GM18873 (cell line): ENCODE results near the gene PCDHA6.
"Not testable (repeated sequence)": the region's sequence is repeated elsewhere in the genome, so short reads cannot be mapped to it uniquely, and the experiment has no call there.

Experiments
- ATAC-seq: cut with Tn5 transposase; IDR thresholded peaks from one replicate; pipeline ENCODE4 v1.9.1; 2021; ENCODE audit warnings: mild to moderate bottlenecking, moderate library complexity, moderate number of reproducible peaks; ENCODE audit not compliant: unreplicated experiment, low FRiP score

Gene PCDHA6, protein sequence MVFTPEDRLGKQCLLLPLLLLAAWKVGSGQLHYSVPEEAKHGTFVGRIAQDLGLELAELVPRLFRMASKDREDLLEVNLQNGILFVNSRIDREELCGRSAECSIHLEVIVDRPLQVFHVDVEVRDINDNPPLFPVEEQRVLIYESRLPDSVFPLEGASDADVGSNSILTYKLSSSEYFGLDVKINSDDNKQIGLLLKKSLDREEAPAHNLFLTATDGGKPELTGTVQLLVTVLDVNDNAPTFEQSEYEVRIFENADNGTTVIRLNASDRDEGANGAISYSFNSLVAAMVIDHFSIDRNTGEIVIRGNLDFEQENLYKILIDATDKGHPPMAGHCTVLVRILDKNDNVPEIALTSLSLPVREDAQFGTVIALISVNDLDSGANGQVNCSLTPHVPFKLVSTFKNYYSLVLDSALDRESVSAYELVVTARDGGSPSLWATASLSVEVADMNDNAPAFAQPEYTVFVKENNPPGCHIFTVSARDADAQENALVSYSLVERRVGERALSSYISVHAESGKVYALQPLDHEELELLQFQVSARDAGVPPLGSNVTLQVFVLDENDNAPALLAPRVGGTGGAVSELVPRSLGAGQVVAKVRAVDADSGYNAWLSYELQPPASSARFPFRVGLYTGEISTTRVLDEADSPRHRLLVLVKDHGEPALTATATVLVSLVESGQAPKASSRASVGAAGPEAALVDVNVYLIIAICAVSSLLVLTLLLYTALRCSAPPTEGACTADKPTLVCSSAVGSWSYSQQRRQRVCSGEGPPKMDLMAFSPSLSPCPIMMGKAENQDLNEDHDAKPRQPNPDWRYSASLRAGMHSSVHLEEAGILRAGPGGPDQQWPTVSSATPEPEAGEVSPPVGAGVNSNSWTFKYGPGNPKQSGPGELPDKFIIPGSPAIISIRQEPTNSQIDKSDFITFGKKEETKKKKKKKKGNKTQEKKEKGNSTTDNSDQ

GRCh38 chr5:140827704-140828361 lies at the start of gene PCDHA6:
Gene PCDHA6, plus strand, starts transcription at chr5:140827960. Its CDS starts 132 bp downstream, at chr5:140828092.
- no peak for ATAC-seq

DNA sequence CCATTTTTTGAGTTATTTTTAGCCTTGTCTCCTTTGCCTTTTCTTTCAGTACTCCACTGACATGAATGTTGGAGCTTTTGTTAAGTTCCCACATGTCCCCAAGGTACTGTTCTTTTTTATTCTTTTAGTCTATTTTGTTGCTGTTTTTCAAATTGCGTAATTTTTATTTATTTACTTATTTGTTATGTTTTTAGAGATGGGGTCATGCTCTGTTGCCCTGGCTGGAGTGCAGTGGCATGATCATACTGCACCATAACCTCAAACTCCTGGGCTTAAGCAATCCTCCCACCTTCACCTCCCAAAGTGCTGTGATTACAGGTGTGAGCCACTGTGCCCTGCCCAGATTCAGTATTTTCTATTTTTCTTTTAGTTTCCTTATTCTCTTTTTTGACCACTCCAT lies 47.2 kb upstream of the PCDHA6 start:
- no peak for ATAC-seq

DNA sequence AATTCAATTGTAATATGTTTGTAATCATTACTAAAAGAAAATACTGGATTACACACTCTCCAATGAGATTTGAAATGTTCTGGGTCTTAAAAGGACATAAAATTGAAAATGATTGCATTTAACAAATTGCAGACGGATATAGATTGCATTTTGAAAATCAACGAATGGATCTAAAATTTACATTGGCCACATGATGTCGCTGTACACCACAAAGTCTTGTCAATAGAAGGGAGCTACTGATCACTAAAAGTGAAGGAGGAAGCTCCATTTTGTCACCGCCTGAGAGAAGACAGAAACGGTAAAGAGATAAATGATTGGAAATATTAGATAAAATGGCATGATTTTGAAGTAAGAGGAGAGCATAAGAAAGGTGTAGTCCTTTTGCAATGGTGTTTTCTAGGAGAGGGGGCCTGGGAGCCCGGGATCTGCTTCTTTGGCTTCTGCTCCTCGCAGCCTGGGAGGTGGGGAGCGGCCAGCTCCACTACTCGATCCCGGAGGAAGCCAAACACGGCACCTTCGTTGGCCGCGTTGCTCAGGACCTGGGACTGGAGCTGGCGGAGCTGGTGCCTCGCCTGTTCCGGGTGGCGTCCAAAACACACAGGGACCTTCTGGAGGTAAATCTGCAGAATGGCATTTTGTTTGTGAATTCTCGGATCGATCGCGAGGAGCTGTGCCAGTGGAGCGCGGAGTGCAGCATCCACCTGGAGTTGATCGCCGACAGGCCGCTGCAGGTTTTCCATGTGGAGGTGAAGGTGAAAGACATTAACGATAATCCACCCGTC lies 41.7 kb upstream of the PCDHA6 start, which contains the start of gene PCDHA1:
Gene PCDHA1, plus strand, starts transcription at position 236 of the 782 bp plus-strand sequence.
- no peak for ATAC-seq

DNA sequence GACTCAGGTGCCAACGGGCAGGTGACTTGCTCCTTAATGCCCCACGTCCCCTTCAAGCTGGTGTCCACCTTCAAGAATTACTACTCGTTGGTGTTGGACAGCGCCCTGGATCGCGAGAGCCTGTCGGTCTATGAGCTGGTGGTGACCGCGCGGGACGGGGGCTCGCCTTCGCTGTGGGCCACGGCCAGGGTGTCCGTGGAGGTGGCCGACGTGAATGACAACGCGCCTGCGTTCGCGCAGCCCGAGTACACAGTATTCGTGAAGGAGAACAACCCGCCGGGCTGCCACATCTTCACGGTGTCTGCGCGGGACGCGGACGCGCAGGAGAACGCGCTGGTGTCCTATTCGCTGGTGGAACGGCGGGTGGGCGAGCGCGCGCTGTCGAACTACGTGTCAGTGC lies 40.3 kb upstream of the PCDHA6 start:
- not testable (repeated sequence) for ATAC-seq

GRCh38 chr5:140787849-140788504 lies 39.8 kb upstream of the PCDHA6 start:
- not testable (repeated sequence) for ATAC-seq

DNA sequence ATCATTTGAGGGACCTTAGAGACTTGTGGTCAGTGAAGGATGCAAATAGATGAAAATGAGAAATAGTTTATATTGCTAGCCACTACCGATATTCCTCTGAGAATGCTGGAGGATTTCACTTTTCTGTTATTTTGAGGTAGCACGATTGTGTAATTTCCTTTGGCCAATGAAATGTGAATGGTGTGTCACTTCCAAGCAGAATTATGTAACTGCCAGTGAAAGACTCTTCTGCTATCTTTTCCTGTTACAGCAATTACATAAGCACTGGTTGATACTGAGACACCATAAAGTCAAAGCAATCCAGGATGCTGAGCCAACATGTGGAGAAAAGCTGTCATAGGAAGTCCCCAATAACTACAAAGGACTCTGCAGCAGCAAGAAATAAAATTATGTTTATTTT lies 36.7 kb upstream of the PCDHA6 start:
- ATAC-seq, result no peak

DNA sequence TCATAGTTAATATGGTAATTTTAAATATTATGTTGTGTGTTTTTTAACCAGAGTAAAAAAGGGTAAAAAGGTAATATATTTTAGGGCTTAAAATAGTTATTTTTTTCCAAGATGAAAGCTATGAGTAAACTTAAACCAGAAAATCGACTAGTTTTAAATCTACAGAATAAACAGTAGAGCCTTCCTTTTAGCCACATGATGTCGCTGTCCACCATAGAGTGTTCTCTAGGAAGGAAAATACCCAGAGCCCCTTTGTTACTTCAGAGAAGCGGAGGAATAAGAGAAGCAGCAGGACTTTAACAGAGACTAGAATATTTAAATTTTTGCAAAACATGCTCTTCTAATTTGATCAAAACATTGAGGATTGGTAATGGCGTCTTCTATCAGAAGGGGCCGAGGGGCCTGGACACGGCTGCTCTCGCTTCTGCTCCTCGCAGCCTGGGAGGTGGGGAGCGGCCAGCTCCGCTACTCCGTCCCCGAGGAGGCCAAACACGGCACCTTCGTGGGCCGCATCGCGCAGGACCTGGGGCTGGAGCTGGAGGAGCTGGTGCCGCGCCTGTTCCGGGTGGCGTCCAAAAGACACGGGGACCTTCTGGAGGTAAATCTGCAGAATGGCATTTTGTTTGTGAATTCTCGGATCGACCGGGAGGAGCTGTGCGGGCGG lies 33.0 kb upstream of the PCDHA6 start, which contains the start of gene PCDHA2:
Gene PCDHA2, plus strand, starts transcription at position 258 of the 664 bp plus-strand sequence.
- ATAC-seq, result no peak

DNA sequence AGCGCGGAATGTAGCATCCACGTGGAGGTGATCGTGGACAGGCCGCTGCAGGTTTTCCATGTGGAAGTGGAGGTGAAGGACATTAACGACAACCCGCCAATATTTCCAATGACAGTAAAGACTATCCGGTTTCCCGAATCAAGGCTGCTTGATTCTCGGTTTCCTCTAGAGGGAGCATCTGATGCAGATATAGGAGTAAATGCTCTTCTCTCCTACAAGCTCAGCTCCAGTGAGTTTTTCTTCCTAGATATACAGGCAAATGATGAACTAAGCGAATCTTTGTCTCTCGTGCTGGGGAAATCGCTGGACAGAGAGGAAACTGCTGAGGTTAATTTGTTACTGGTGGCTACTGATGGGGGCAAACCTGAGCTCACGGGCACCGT lies 32.5 kb upstream of the PCDHA6 start:
- no peak for ATAC-seq

- not testable (repeated sequence) for ATAC-seq
These were observed 31.6 kb upstream of the PCDHA6 start for GRCh38 chr5:140796072-140796717.

GRCh38 chr5:140796718-140797095 lies 31.1 kb upstream of the PCDHA6 start:
- no peak for ATAC-seq

DNA sequence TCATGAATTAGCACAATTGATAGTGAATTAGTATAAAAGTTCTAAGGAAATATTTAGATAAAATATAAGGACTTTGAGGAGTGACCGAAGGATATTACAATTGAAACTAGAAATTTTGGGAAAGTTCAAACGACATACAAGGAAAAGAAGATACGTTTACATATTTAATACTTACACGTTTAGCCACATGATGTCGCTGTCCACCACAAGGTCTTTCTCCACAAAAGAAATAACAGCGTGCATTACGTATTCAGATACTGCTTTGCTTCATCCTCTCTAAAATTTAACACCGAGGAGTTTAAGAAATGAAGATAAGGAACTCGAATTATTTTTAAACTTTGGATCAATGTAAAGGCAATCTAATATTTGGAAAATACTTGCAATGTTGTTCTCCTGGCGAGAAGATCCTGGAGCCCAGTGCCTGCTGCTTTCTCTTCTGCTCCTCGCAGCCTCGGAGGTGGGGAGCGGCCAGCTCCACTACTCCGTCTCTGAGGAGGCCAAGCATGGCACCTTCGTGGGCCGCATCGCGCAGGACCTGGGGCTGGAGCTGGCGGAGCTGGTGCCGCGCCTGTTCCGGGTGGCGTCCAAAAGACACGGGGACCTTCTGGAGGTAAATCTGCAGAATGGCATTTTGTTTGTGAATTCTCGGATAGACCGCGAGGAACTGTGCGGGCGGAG lies 26.8 kb upstream of the PCDHA6 start, which contains the start of gene PCDHA3:
Gene PCDHA3, plus strand, starts transcription at position 242 of the 678 bp plus-strand sequence.
- ATAC-seq, result no peak

DNA sequence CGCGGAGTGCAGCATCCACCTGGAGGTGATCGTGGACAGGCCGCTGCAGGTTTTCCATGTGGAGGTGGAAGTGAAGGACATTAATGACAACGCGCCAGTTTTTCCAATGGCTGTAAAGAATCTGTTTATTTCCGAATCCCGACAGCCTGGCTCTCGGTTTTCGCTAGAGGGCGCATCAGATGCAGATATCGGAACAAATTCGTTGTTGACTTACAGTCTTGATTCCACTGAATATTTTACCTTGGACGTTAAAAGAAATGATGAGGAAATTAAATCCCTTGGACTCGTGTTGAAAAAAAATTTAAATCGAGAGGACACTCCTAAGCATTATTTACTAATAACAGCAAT lies 26.3 kb upstream of the PCDHA6 start:
- ATAC-seq, result no peak

DNA sequence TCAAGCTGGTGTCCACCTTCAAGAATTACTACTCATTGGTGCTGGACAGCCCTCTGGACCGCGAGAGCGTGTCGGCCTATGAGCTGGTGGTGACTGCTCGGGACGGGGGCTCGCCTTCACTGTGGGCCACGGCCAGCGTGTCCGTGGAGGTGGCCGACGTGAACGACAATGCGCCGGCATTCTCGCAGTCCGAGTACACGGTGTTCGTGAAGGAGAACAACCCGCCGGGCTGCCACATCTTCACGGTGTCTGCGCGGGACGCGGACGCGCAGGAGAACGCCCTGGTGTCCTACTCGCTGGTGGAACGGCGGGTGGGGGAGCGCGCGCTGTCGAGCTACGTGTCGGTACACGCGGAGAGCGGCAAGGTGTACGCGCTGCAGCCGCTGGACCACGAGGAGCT lies 25.4 kb upstream of the PCDHA6 start:
- not testable (repeated sequence) for ATAC-seq

DNA sequence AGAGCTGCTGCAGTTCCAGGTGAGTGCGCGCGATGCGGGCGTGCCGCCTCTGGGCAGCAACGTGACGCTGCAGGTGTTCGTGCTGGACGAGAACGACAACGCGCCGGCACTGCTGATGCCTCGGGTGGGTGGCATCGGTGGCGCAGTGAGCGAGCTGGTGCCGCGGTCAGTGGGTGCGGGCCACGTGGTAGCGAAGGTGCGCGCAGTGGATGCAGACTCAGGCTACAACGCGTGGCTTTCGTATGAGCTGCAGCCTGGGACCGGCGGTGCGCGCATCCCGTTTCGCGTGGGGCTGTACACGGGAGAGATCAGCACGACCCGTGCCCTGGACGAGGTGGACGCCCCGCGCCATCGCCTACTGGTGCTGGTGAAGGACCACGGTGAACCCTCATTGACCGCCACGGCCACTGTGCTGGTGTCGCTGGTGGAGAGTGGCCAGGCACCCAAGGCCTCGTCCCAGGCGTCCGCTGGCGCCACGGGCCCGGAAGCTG lies 24.9 kb upstream of the PCDHA6 start:
- no peak for ATAC-seq

- ATAC-seq, result no peak
These were observed 20.7 kb upstream of the PCDHA6 start, which contains the start of gene PCDHA4 for GRCh38 chr5:140806834-140807775. Gene PCDHA4, plus strand, starts transcription at chr5:140807068.

- ATAC-seq, result not testable (repeated sequence)
These were observed 19.4 kb upstream of the PCDHA6 start for GRCh38 chr5:140808241-140808888.
